Astrocyte (in vitro differentiated cells and primary cell): ENCODE data around the gene GSX2.

Experiments
- EZH2 ChIP-seq: IDR thresholded peaks from 2 replicates; pipeline ENCODE4 v1.6.1; 2012; ENCODE audit warnings: mild to moderate bottlenecking, low read length, inconsistent platforms; ENCODE audit not compliant: insufficient read depth
- TF ChIP-seq, protein P1 (sequence below): IDR thresholded peaks from 2 replicates; pipeline ENCODE4 v1.5.1; 2011; ENCODE audit warnings: low read depth, mild to moderate bottlenecking, inconsistent platforms, low read length, moderate library complexity; ENCODE audit not compliant: insufficient read depth

DNA sequence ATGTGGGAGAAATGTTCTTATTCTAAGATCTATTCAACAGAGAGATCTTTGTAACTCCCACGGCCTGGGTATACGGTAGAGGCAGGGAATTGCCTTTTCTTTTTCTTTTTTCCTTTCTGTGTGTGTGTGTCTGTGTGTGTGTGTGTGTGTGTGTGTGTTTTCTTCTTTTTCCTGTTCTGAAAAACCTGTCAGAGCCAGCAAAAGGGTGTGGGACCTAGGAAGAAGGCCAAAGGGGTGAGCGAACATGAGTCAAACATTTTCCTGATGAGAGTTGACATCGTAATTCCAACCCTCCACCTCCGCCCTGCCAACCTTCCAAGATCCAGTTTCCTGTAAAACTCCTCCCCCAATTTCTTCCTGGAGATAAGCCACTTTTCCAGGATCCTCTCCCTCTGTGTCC lies 32.8 kb upstream of the GSX2 start:
- TF ChIP-seq, protein P1, sequence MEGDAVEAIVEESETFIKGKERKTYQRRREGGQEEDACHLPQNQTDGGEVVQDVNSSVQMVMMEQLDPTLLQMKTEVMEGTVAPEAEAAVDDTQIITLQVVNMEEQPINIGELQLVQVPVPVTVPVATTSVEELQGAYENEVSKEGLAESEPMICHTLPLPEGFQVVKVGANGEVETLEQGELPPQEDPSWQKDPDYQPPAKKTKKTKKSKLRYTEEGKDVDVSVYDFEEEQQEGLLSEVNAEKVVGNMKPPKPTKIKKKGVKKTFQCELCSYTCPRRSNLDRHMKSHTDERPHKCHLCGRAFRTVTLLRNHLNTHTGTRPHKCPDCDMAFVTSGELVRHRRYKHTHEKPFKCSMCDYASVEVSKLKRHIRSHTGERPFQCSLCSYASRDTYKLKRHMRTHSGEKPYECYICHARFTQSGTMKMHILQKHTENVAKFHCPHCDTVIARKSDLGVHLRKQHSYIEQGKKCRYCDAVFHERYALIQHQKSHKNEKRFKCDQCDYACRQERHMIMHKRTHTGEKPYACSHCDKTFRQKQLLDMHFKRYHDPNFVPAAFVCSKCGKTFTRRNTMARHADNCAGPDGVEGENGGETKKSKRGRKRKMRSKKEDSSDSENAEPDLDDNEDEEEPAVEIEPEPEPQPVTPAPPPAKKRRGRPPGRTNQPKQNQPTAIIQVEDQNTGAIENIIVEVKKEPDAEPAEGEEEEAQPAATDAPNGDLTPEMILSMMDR, result no peak
- no peak for TF ChIP-seq EZH2
